HepG2 (cell line): Measurements from ENCODE around the gene DIPK1B. TPM values are rescaled to one million over a fixed set of nuclear protein-coding genes. Genes with fewer than 3 reads are reported as not detected.

Source experiments
- AGO1 ChIP-seq: fragments of 200-400 bp; formaldehyde crosslinking; IDR thresholded peaks from 2 replicates; pipeline ENCODE4 v1.6.1; 2017; ENCODE audit warnings: mild to moderate bottlenecking, low read depth, low read length, moderate library complexity; ENCODE audit not compliant: poor library complexity, severe bottlenecking
- ATRX ChIP-seq: sonication (generic); formaldehyde crosslinking; IDR thresholded peaks from 2 replicates; pipeline ENCODE4 v1.4.0; 2020; ENCODE audit warnings: missing genetic modification reagents, borderline replicate concordance
- CCDC6 ChIP-seq: sonication (generic); formaldehyde crosslinking; IDR thresholded peaks from 2 replicates; pipeline ENCODE4 v1.8.1; 2022; ENCODE audit warnings: mild to moderate bottlenecking, missing genetic modification reagents, moderate library complexity
- FOXP4 ChIP-seq: sonication (generic); formaldehyde crosslinking; IDR thresholded peaks from 2 replicates; pipeline ENCODE4 v1.4.0; 2020; ENCODE audit warnings: missing genetic modification reagents
- HOXA3 ChIP-seq: sonication (generic); formaldehyde crosslinking; IDR thresholded peaks from 2 replicates; pipeline ENCODE4 v1.5.0; 2020; ENCODE audit warnings: missing genetic modification reagents
- HOXA9 ChIP-seq: sonication (generic); formaldehyde crosslinking; IDR thresholded peaks from 2 replicates; pipeline ENCODE4 v1.8.1; 2022; ENCODE audit warnings: missing genetic modification reagents, mild to moderate bottlenecking, moderate library complexity, borderline replicate concordance
- KLF12 ChIP-seq: sonication (generic); formaldehyde crosslinking; IDR thresholded peaks from 2 replicates; pipeline ENCODE4 v1.4.0; 2020; ENCODE audit warnings: missing genetic modification reagents, borderline replicate concordance
- PAWR ChIP-seq: sonication (generic); formaldehyde crosslinking; IDR thresholded peaks from 2 replicates; pipeline ENCODE4 v1.4.0; 2020; ENCODE audit warnings: missing genetic modification reagents, mild to moderate bottlenecking, borderline replicate concordance
- RFX5 ChIP-seq: IDR thresholded peaks from 2 replicates; pipeline ENCODE4 v1.6.1; 2011; ENCODE audit warnings: low read depth, low read length, improper control_type of control experiment
- SALL1 ChIP-seq: sonication (generic); formaldehyde crosslinking; IDR thresholded peaks from 2 replicates; pipeline ENCODE4 v1.8.0; 2022; ENCODE audit warnings: mild to moderate bottlenecking, missing genetic modification reagents
- ZMYM2 ChIP-seq: sonication (generic); formaldehyde crosslinking; IDR thresholded peaks from 2 replicates; pipeline ENCODE4 v1.8.0; 2022; ENCODE audit warnings: mild to moderate bottlenecking, missing genetic modification reagents
- ZNF335 ChIP-seq: sonication (generic); formaldehyde crosslinking; IDR thresholded peaks from 2 replicates; pipeline ENCODE4 v1.4.0; 2020; ENCODE audit warnings: missing genetic modification reagents
- ZNF747 ChIP-seq: sonication (generic); formaldehyde crosslinking; IDR thresholded peaks from 2 replicates; pipeline ENCODE4 v1.8.1; 2023; ENCODE audit warnings: missing genetic modification reagents, mild to moderate bottlenecking, borderline replicate concordance
- ZNF761 ChIP-seq: sonication (generic); formaldehyde crosslinking; conservative IDR thresholded peaks from 2 replicates; pipeline ENCODE4 v1.4.0; 2020; ENCODE audit warnings: mild to moderate bottlenecking, missing genetic modification reagents
- polyA plus RNA-seq, 8 experiments: library from polyadenylated mRNA; depleted of rRNA in 3 of 8; stranded (reverse) in 7 of 8; unstranded in 1 of 8; fragments of >200 nt; fragmentation: Illumina TruSeq in 4 of 8; extraction: Trizol in 4 of 8; gene quantifications; 2 replicates each; pipeline versions ENCODE4 v1.2.1 to v1.2.3, GENCODE V29; 2011 to 2016; ENCODE audit warnings: low read depth in 4 of 8, missing spikeins in 1 of 8, mixed read lengths in 1 of 8; ENCODE audit not compliant: insufficient read depth in 1 of 8
- total RNA-seq, 5 experiments: library from RNA; depleted of rRNA; stranded (reverse); fragments of >200 nt; fragmentation: Illumina TruSeq; extraction: Trizol; gene quantifications; 2 replicates each; pipeline ENCODE4 v1.2.3, GENCODE V29; 2016; ENCODE audit warnings: low read depth in 1 of 5
- TF ChIP-seq, protein P1 (sequence below): sonication (generic); formaldehyde crosslinking; conservative IDR thresholded peaks from 2 replicates; pipeline ENCODE4 v1.8.0; 2022; ENCODE audit warnings: missing genetic modification reagents
- TF ChIP-seq, protein P2 (sequence below): sonication (generic); formaldehyde crosslinking; IDR thresholded peaks from 2 replicates; pipeline ENCODE4 v1.5.0; 2020; ENCODE audit warnings: missing genetic modification reagents
- TF ChIP-seq, protein P3 (sequence below): sonication (generic); formaldehyde crosslinking; IDR thresholded peaks from 2 replicates; pipeline ENCODE4 v1.4.0; 2020; ENCODE audit warnings: missing genetic modification reagents, borderline replicate concordance

The DIPK1B gene
- total and polyA plus RNA-seq, 2 of the 13 experiments (the other 11 are each of a cell fraction or from before 2014, with no cell fraction given) = 0.18 to 3.9 TPM

DNA sequence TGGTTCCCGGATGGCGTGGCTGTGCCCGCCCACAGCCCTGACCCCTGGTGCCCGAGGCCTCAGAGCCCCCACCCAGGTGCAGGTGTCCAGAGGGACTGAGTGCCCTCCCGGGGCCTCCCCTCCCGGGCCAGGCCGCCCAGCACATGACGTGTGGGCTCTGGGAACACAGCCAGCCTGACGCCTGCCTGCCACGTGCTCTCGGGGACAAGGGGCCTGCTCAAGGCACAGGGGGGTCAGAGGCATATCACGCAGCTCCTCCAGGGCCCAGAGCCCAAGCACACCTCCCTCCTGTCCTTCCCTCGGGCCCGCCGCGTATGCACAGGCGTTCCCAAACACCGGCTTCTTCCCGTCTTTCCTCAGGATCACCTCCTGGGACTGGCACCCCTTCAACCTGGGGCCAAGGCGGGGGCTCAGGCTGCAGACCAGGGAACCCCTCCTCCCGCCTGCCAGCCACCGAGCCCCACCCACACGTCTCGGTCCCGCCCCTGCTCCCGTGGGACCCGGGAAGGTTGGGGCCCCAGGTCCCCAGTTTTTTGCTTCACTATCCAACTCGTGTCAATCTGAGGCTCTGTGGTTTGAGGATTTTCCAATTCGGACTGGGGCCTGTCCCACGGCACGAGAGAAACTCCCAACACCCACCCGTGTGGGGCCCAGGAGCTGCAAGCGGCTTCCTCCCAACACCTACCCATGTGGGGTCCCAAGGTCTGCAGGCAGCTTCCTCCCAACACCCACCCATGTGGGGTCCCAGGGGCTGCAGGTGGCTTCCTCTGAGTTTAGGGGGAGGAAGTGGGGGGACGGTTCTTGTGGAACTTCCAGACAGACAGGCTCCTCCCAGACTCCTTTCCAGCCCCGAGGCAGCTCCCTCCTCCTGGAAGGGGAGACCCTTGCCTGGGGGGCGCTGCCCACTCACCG is 28.9 kb downstream of the DIPK1B start (continued):
- TF ChIP-seq, protein P1, sequence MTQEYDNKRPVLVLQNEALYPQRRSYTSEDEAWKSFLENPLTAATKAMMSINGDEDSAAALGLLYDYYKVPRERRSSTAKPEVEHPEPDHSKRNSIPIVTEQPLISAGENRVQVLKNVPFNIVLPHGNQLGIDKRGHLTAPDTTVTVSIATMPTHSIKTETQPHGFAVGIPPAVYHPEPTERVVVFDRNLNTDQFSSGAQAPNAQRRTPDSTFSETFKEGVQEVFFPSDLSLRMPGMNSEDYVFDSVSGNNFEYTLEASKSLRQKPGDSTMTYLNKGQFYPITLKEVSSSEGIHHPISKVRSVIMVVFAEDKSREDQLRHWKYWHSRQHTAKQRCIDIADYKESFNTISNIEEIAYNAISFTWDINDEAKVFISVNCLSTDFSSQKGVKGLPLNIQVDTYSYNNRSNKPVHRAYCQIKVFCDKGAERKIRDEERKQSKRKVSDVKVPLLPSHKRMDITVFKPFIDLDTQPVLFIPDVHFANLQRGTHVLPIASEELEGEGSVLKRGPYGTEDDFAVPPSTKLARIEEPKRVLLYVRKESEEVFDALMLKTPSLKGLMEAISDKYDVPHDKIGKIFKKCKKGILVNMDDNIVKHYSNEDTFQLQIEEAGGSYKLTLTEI (CRISPR knock-in tag) = no peak
- TF ChIP-seq CCDC6 (CRISPR knock-in tag) (peak; percentile 62; the same call in 1 of the 2 replicates), RFX5 (no peak), ATRX (CRISPR knock-in tag) (no peak), KLF12 (CRISPR knock-in tag) (no peak), ZMYM2 (CRISPR knock-in tag) (0 out of 2 replicates have a peak, but pooled peaks have one; percentile 41), AGO1 (no peak), HOXA3 (peak; percentile 46; the same call in 1 of the 2 replicates), ZNF335 (no peak), FOXP4 (CRISPR knock-in tag) (0 out of 2 replicates have a peak, but pooled peaks have one; percentile 16), HOXA9 (no peak), ZNF747 (CRISPR knock-in tag) (peak; percentile 71; the same call in 1 of the 2 replicates), ZNF761 (CRISPR knock-in tag) (no peak), SALL1 (peak; percentile 83), PAWR (CRISPR knock-in tag) (no peak)
- TF ChIP-seq, protein P2, sequence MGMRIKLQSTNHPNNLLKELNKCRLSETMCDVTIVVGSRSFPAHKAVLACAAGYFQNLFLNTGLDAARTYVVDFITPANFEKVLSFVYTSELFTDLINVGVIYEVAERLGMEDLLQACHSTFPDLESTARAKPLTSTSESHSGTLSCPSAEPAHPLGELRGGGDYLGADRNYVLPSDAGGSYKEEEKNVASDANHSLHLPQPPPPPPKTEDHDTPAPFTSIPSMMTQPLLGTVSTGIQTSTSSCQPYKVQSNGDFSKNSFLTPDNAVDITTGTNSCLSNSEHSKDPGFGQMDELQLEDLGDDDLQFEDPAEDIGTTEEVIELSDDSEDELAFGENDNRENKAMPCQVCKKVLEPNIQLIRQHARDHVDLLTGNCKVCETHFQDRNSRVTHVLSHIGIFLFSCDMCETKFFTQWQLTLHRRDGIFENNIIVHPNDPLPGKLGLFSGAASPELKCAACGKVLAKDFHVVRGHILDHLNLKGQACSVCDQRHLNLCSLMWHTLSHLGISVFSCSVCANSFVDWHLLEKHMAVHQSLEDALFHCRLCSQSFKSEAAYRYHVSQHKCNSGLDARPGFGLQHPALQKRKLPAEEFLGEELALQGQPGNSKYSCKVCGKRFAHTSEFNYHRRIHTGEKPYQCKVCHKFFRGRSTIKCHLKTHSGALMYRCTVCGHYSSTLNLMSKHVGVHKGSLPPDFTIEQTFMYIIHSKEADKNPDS (CRISPR knock-in tag) = no peak
- TF ChIP-seq, protein P3, sequence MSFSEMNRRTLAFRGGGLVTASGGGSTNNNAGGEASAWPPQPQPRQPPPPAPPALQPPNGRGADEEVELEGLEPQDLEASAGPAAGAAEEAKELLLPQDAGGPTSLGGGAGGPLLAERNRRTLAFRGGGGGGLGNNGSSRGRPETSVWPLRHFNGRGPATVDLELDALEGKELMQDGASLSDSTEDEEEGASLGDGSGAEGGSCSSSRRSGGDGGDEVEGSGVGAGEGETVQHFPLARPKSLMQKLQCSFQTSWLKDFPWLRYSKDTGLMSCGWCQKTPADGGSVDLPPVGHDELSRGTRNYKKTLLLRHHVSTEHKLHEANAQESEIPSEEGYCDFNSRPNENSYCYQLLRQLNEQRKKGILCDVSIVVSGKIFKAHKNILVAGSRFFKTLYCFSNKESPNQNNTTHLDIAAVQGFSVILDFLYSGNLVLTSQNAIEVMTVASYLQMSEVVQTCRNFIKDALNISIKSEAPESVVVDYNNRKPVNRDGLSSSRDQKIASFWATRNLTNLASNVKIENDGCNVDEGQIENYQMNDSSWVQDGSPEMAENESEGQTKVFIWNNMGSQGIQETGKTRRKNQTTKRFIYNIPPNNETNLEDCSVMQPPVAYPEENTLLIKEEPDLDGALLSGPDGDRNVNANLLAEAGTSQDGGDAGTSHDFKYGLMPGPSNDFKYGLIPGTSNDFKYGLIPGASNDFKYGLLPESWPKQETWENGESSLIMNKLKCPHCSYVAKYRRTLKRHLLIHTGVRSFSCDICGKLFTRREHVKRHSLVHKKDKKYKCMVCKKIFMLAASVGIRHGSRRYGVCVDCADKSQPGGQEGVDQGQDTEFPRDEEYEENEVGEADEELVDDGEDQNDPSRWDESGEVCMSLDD (CRISPR knock-in tag) = no peak
